Central memory CD8-positive, alpha-beta T cell (primary cell): ENCODE data around the gene KCTD8.
"Not testable (repeated sequence)": the region's sequence is repeated elsewhere in the genome, so short reads cannot be mapped to it uniquely, and the experiment has no call there.

Experiments used
- ATAC-seq: fragments of 150-1000 bp; cut with Tn5 transposase; replicated peaks from 2 replicates; pipeline ENCODE4 v1.10.0; 2022; ENCODE audit warnings: mild to moderate bottlenecking, moderate FRiP score, moderate number of reproducible peaks; ENCODE audit not compliant: poor library complexity, severe bottlenecking; ENCODE audit errors: extremely low read depth
- DNase-seq, 2 donors: peaks; one replicate each; pipeline ENCODE4 v3.0.0; 2021; ENCODE audit warnings: low spot score in 2 of 2
- H3K27ac Mint-ChIP-seq: one replicate; pipeline ENCODE4 v1.8.0; 2022; ENCODE audit warnings: low read depth, mild to moderate bottlenecking, moderate library complexity, mixed read lengths
- H3K27me3 Mint-ChIP-seq: one replicate; pipeline ENCODE4 v1.8.0; 2022; ENCODE audit warnings: mixed read lengths
- H3K36me3 Mint-ChIP-seq: one replicate; pipeline ENCODE4 v1.8.0; 2022; ENCODE audit warnings: mild to moderate bottlenecking, moderate library complexity, mixed read lengths; ENCODE audit not compliant: insufficient read depth
- H3K4me1 Mint-ChIP-seq: one replicate; pipeline ENCODE4 v1.8.0; 2022; ENCODE audit warnings: mixed read lengths
- H3K4me3 Mint-ChIP-seq: one replicate; pipeline ENCODE4 v1.8.0; 2022; ENCODE audit warnings: mild to moderate bottlenecking, moderate library complexity, mixed read lengths
- H3K9me3 Mint-ChIP-seq: one replicate; pipeline ENCODE4 v1.8.0; 2022; ENCODE audit warnings: mixed read lengths

Gene KCTD8

GRCh38 chr4:44186096-44186849 lies 262.3 kb downstream of the KCTD8 start:
- DNase-seq, result no peak
- no peak overlapping the region for H3K4me3 Mint-ChIP-seq
- H3K27me3 Mint-ChIP-seq, result no peaks in the 10 kb centered on the region
- no peaks in the 10 kb centered on the region for H3K4me1 Mint-ChIP-seq
- H3K9me3 Mint-ChIP-seq, result peaks cover 17% of the 10 kb centered on the region
- no peak for ATAC-seq
- H3K36me3 Mint-ChIP-seq, result no peaks in the 10 kb centered on the region
- H3K27ac Mint-ChIP-seq, result no peak overlapping the region

DNA sequence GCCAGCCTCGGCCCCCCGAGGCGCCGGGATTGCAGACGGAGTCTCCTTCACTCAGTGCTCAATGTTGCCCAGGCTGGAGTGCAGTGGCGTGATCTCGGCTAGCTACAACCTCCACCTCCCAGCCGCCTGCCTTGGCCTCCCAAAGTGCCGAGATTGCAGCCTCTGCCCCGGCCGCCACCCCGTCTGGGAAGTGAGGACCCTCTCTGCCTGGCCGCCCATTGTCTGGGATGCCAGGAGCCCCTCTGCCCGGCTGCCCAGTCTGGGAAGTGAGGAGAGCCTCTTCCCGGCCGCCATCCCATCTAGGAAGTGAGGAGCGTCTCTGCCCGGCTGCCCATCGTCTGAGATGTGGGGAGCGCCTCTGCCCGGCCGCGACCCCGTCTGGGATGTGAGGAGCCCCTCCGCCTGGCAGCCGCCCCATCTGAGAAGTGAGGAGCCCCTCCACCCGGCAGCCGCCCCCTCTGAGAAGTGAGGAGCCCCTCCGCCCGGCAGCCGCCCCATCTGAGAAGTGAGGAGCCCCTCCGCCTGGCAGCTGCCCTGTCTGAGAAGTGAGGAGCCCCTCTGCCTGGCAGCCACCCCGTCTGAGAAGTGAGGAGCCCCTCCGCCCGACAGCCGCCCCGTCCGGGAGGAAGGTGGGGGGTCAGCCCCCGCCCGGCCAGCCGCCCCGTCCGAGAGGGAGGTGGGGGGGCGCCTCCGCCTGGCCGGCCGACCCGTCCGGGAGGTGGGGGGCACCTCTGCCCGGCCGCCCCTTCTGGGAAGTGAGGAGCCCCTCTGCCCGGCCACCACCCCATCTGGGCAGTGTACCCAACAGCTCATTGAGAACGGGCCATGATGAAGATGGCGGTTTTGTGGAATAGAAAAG lies 266.9 kb downstream of the KCTD8 start:
- not testable (repeated sequence) for H3K27me3 Mint-ChIP-seq, H3K4me1 Mint-ChIP-seq, H3K4me3 Mint-ChIP-seq, H3K27ac Mint-ChIP-seq, ATAC-seq, H3K36me3 Mint-ChIP-seq, DNase-seq
- H3K9me3 Mint-ChIP-seq, result peaks cover 13% of the 10 kb centered on the region

DNA sequence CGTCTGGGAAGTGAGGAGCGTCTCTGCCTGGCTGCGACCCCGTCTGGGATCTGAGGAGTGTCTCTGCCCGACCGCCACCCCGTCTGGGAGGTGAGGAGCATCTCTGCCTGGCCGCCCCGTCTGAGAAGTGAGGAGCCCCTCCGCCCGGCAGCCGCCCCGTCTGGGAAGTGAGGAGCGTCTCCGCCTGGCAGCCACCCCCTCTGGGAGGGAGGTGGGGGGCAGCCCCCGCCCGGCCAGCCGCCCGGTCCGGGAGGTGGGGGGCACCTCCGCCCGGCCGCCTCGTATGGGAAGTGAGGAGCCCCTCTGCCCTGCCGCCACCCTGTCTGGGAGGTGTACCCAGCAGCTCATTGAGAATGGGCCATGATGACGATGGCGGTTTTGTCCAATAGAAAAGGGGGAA lies 280.8 kb downstream of the KCTD8 start:
- peaks cover 31% of the 10 kb centered on the region for H3K9me3 Mint-ChIP-seq
- ATAC-seq, H3K36me3 Mint-ChIP-seq, H3K4me1 Mint-ChIP-seq, H3K4me3 Mint-ChIP-seq, H3K27me3 Mint-ChIP-seq, H3K27ac Mint-ChIP-seq, DNase-seq: not testable (repeated sequence)

DNA sequence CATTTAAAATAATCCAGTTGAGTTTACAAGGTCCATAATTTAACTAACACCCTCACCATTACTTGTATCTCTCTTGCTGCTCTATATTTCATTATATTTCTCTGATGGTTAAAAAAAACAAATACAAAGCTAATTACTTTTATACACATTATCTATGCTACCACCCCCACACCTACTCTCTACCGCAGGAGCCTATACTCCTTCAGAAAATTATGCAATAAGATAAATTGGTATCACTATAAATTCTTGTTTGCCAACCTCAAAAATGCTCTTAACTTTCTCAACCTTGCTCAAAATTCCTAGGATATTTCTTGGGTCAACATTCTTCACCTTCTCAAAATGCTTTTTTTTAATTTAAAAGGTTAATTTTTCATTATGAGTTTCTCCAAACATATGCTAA lies 282.7 kb downstream of the KCTD8 start:
- Mint-ChIP-seq H3K4me3 (no peak overlapping the region), H3K4me1 (no peaks in the 10 kb centered on the region), H3K9me3 (peaks cover 23% of the 10 kb centered on the region), H3K27me3 (no peaks in the 10 kb centered on the region), H3K27ac (no peak overlapping the region), H3K36me3 (no peaks in the 10 kb centered on the region)
- ATAC-seq (no peak), DNase-seq (no peak)

- DNase-seq, result no peak
- Mint-ChIP-seq H3K4me1 (no peaks in the 10 kb centered on the region), H3K4me3 (no peak overlapping the region), H3K36me3 (no peaks in the 10 kb centered on the region), H3K27me3 (no peaks in the 10 kb centered on the region), H3K27ac (no peak overlapping the region), H3K9me3 (peaks cover 31% of the 10 kb centered on the region)
- no peak for ATAC-seq
These were observed 285.9 kb downstream of the KCTD8 start for GRCh38 chr4:44162538-44163270.

- Mint-ChIP-seq H3K4me3 (no peak overlapping the region), H3K9me3 (peaks cover 34% of the 10 kb centered on the region), H3K36me3 (no peaks in the 10 kb centered on the region)
These were observed 286.9 kb downstream of the KCTD8 start for GRCh38 chr4:44161756-44162155.

GRCh38 chr4:44160776-44161367 lies 287.7 kb downstream of the KCTD8 start:
- no peak for DNase-seq

More at GRCh38 chr4:44161756-44162155, 286.9 kb downstream of the KCTD8 start:
- no peak for DNase-seq
- Mint-ChIP-seq H3K27ac (no peak overlapping the region), H3K4me1 (no peaks in the 10 kb centered on the region), H3K27me3 (no peaks in the 10 kb centered on the region)
- ATAC-seq, result no peak

GRCh38 chr4:44159991-44160390 lies 288.6 kb downstream of the KCTD8 start:
- Mint-ChIP-seq H3K36me3 (no peaks in the 10 kb centered on the region), H3K9me3 (peaks cover 28% of the 10 kb centered on the region), H3K4me3 (no peak overlapping the region), H3K4me1 (no peaks in the 10 kb centered on the region), H3K27me3 (no peaks in the 10 kb centered on the region), H3K27ac (no peak overlapping the region)
- DNase-seq (no peak), ATAC-seq (no peak)

More at GRCh38 chr4:44160776-44161367, 287.7 kb downstream of the KCTD8 start:
- no peak overlapping the region for H3K27ac Mint-ChIP-seq
- no peaks in the 10 kb centered on the region for H3K27me3 Mint-ChIP-seq
- peaks cover 35% of the 10 kb centered on the region for H3K9me3 Mint-ChIP-seq
- ATAC-seq, result no peak
- H3K36me3 Mint-ChIP-seq, result no peaks in the 10 kb centered on the region
- no peak overlapping the region for H3K4me3 Mint-ChIP-seq
- H3K4me1 Mint-ChIP-seq, result no peaks in the 10 kb centered on the region

DNA sequence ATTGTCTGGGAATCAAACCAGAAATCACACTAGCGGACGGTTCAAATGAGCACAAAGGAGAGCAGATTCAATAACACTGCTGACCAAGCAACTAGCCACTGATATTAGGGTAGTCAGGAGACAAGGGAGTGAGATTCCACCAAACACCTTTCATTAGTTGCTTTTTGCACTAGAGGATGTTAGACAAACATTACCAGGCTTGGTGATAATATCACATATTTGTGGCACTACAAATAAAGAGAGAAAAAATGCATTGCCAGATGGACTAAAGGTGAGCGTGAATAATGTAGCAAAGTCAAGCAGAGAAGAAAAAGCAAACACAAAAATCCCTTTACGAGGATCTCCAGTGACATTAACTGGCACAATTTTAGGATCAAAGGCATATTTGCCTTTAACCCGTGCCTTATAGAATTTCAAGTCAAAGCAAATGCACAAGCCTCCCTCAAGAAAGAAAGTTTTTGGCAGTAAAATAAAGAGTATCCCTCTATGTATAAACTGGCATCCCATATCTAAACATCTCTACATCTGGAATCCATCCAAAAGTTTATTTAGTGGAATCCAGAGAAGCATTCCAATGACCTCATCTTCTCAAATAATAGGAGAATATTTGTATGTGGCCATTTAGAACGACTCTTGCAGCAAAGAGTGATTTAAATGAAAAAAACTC lies 290.9 kb downstream of the KCTD8 start:
- no peak overlapping the region for H3K4me3 Mint-ChIP-seq
- H3K4me1 Mint-ChIP-seq, result no peaks in the 10 kb centered on the region
- no peak overlapping the region for H3K27ac Mint-ChIP-seq
- no peaks in the 10 kb centered on the region for H3K36me3 Mint-ChIP-seq
- no peak for ATAC-seq
- H3K9me3 Mint-ChIP-seq, result peaks cover 27% of the 10 kb centered on the region
- DNase-seq, result no peak
- H3K27me3 Mint-ChIP-seq, result no peaks in the 10 kb centered on the region

- H3K27ac Mint-ChIP-seq, result no peak overlapping the region
- H3K27me3 Mint-ChIP-seq, result no peaks in the 10 kb centered on the region
- peaks cover 18% of the 10 kb centered on the region for H3K9me3 Mint-ChIP-seq
- H3K4me1 Mint-ChIP-seq, result no peaks in the 10 kb centered on the region
- DNase-seq (no peak), ATAC-seq (no peak)
- H3K36me3 Mint-ChIP-seq, result no peaks in the 10 kb centered on the region
- H3K4me3 Mint-ChIP-seq, result no peak overlapping the region
These were observed 298.5 kb downstream of the KCTD8 start for GRCh38 chr4:44150091-44150576.

- peaks cover 18% of the 10 kb centered on the region for H3K9me3 Mint-ChIP-seq
- DNase-seq (no peak), ATAC-seq (no peak)
- H3K27me3 Mint-ChIP-seq, result no peaks in the 10 kb centered on the region
- H3K36me3 Mint-ChIP-seq, result no peaks in the 10 kb centered on the region
- H3K4me1 Mint-ChIP-seq, result no peaks in the 10 kb centered on the region
- no peak overlapping the region for H3K27ac Mint-ChIP-seq
- no peak overlapping the region for H3K4me3 Mint-ChIP-seq
These were observed 299.3 kb downstream of the KCTD8 start for GRCh38 chr4:44149282-44149681.
